Measurements from ENCODE around the gene SNX4. TPM values are rescaled to one million over a fixed set of nuclear protein-coding genes. Genes with fewer than 3 reads are reported as not detected.

SNX4 gene
- polyA plus RNA-seq, 1 donor from 2014 or later: 180 TPM

GRCh38 chr3:125470671-125471070, 49.3 kb downstream of the SNX4 start:
- no peak overlapping the region for H3K27ac ChIP-seq (ENCODE audit: low read length)
- no peak overlapping the region for H2AFZ ChIP-seq (ENCODE audit: low read depth, low read length)
- no peaks in the 10 kb centered on the region for H3K9me2 ChIP-seq (ENCODE audit: insufficient read depth, low read length)
- H3K9me3 ChIP-seq (ENCODE audit: low read length): no peaks in the 10 kb centered on the region
- no peaks in the 10 kb centered on the region for H3K27me3 ChIP-seq (ENCODE audit: insufficient read depth, low read depth, low read length)
- TF ChIP-seq SMC3 (conservative IDR thresholded peaks at IDR 0.05; ENCODE audit: poor library complexity) (no peak), MXI1 (conservative IDR thresholded peaks at IDR 0.05; ENCODE audit: poor library complexity, severe bottlenecking) (no peak)
- H3K4me3 ChIP-seq (ENCODE audit: low read length): no peak overlapping the region
- no peaks in the 10 kb centered on the region for H3K79me2 ChIP-seq (replicated peaks; ENCODE audit: insufficient read depth, low read length)
- H3K36me3 ChIP-seq (ENCODE audit: insufficient read depth, low read length): peaks cover 16% of the 10 kb centered on the region
- no peaks in the 10 kb centered on the region for H3F3A ChIP-seq (ENCODE audit: insufficient read depth, low read length, poor library complexity, severe bottlenecking)
- no peaks in the 10 kb centered on the region for H4K20me1 ChIP-seq (ENCODE audit: insufficient read depth)
- no peak overlapping the region for H3K9ac ChIP-seq (ENCODE audit: low read length)
- H3K4me2 ChIP-seq (ENCODE audit: low read length): no peak overlapping the region

DNA sequence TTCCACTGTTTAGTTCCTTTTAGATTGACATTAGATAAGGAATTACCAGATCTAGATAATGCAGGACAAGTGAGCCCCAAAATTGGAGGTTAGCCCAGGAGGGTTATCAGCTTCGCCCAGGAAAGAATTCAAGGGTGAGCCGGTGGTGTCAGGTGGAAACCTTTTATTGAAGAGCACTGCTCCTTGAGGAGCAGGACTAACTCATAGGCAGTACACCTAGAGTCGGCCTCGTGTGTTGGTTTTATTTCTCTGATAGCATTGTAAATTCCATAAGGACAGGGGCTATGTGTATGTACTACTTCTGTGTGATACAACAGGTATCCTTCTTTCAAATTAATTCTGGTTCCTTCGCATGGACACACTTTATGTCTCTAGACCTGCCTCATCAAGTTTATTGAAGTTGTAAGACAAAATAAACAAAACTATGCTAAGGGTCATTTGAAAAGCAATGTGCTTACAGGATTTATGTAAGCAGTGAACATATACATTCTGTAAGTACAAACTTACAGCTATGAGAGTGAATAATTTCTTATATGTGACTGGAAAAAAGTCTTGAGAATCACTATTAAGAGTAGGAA, 57.2 kb downstream of the SNX4 start:
- Histone ChIP-seq H3K36me3 (ENCODE audit: insufficient read depth, low read length) (peaks cover 11% of the 10 kb centered on the region), H3K9ac (ENCODE audit: low read length) (no peak overlapping the region), H4K20me1 (ENCODE audit: insufficient read depth) (no peaks in the 10 kb centered on the region), H2AFZ (ENCODE audit: low read depth, low read length) (no peak overlapping the region), H3K79me2 (replicated peaks; ENCODE audit: insufficient read depth, low read length) (no peaks in the 10 kb centered on the region), H3K27me3 (ENCODE audit: insufficient read depth, low read depth, low read length) (no peaks in the 10 kb centered on the region), H3K9me3 (ENCODE audit: low read length) (no peaks in the 10 kb centered on the region), H3K27ac (ENCODE audit: low read length) (no peak overlapping the region), H3K9me2 (ENCODE audit: insufficient read depth, low read length) (no peaks in the 10 kb centered on the region), H3K4me2 (ENCODE audit: low read length) (no peak overlapping the region), H3K4me3 (ENCODE audit: low read length) (no peak overlapping the region), H3F3A (ENCODE audit: insufficient read depth, low read length, poor library complexity, severe bottlenecking) (no peaks in the 10 kb centered on the region)
- TF ChIP-seq EZH2 (IDR thresholded peaks at IDR 0.05; ENCODE audit: borderline replicate concordance, insufficient read depth, low read length, poor library complexity, severe bottlenecking): no peak

- Histone ChIP-seq H3K27ac (ENCODE audit: low read length) (no peak overlapping the region), H3K9me3 (ENCODE audit: low read length) (no peaks in the 10 kb centered on the region), H2AFZ (ENCODE audit: low read depth, low read length) (no peak overlapping the region), H3K4me2 (ENCODE audit: low read length) (no peak overlapping the region), H4K20me1 (ENCODE audit: insufficient read depth) (no peaks in the 10 kb centered on the region), H3K79me2 (replicated peaks; ENCODE audit: insufficient read depth, low read length) (no peaks in the 10 kb centered on the region), H3K4me3 (ENCODE audit: low read length) (no peak overlapping the region), H3K9me2 (ENCODE audit: insufficient read depth, low read length) (no peaks in the 10 kb centered on the region), H3K36me3 (ENCODE audit: insufficient read depth, low read length) (peaks cover 6% of the 10 kb centered on the region), H3K27me3 (ENCODE audit: insufficient read depth, low read depth, low read length) (no peaks in the 10 kb centered on the region), H3K9ac (ENCODE audit: low read length) (no peak overlapping the region), H3F3A (ENCODE audit: insufficient read depth, low read length, poor library complexity, severe bottlenecking) (no peaks in the 10 kb centered on the region)
- TF ChIP-seq EP300 (conservative IDR thresholded peaks at IDR 0.05; ENCODE audit: poor library complexity, severe bottlenecking) (no peak), EZH2 (IDR thresholded peaks at IDR 0.05; ENCODE audit: borderline replicate concordance, insufficient read depth, low read length, poor library complexity, severe bottlenecking) (no peak), MXI1 (conservative IDR thresholded peaks at IDR 0.05; ENCODE audit: poor library complexity, severe bottlenecking) (no peak), RAD21 (conservative IDR thresholded peaks at IDR 0.05) (no peak), CTCF (IDR thresholded peaks at IDR 0.05; ENCODE audit: poor library complexity, severe bottlenecking) (no peak), TAF1 (IDR thresholded peaks at IDR 0.05; ENCODE audit: low read depth) (no peak)
Measured at GRCh38 chr3:125461896-125462295, 58.1 kb downstream of the SNX4 start.

GRCh38 chr3:125460233-125460632, 59.8 kb downstream of the SNX4 start:
- no peaks in the 10 kb centered on the region for H3K27me3 ChIP-seq (ENCODE audit: insufficient read depth, low read depth, low read length)
- H3F3A ChIP-seq (ENCODE audit: insufficient read depth, low read length, poor library complexity, severe bottlenecking): no peaks in the 10 kb centered on the region
- H3K9me3 ChIP-seq (ENCODE audit: low read length): no peaks in the 10 kb centered on the region
- H3K4me3 ChIP-seq (ENCODE audit: low read length): no peak overlapping the region
- peaks cover 6% of the 10 kb centered on the region for H3K36me3 ChIP-seq (ENCODE audit: insufficient read depth, low read length)
- no peaks in the 10 kb centered on the region for H3K9me2 ChIP-seq (ENCODE audit: insufficient read depth, low read length)
- TF ChIP-seq EP300 (conservative IDR thresholded peaks at IDR 0.05; ENCODE audit: poor library complexity, severe bottlenecking) (no peak), TAF1 (IDR thresholded peaks at IDR 0.05; ENCODE audit: low read depth) (no peak), SMC3 (conservative IDR thresholded peaks at IDR 0.05; ENCODE audit: poor library complexity) (no peak), RAD21 (conservative IDR thresholded peaks at IDR 0.05) (no peak), MXI1 (conservative IDR thresholded peaks at IDR 0.05; ENCODE audit: poor library complexity, severe bottlenecking) (no peak), EZH2 (IDR thresholded peaks at IDR 0.05; ENCODE audit: borderline replicate concordance, insufficient read depth, low read length, poor library complexity, severe bottlenecking) (no peak)
- TF ChIP-seq, protein P1, sequence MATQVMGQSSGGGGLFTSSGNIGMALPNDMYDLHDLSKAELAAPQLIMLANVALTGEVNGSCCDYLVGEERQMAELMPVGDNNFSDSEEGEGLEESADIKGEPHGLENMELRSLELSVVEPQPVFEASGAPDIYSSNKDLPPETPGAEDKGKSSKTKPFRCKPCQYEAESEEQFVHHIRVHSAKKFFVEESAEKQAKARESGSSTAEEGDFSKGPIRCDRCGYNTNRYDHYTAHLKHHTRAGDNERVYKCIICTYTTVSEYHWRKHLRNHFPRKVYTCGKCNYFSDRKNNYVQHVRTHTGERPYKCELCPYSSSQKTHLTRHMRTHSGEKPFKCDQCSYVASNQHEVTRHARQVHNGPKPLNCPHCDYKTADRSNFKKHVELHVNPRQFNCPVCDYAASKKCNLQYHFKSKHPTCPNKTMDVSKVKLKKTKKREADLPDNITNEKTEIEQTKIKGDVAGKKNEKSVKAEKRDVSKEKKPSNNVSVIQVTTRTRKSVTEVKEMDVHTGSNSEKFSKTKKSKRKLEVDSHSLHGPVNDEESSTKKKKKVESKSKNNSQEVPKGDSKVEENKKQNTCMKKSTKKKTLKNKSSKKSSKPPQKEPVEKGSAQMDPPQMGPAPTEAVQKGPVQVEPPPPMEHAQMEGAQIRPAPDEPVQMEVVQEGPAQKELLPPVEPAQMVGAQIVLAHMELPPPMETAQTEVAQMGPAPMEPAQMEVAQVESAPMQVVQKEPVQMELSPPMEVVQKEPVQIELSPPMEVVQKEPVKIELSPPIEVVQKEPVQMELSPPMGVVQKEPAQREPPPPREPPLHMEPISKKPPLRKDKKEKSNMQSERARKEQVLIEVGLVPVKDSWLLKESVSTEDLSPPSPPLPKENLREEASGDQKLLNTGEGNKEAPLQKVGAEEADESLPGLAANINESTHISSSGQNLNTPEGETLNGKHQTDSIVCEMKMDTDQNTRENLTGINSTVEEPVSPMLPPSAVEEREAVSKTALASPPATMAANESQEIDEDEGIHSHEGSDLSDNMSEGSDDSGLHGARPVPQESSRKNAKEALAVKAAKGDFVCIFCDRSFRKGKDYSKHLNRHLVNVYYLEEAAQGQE (IDR thresholded peaks at IDR 0.05; ENCODE audit: borderline replicate concordance): no peak
- H3K9ac ChIP-seq (ENCODE audit: low read length): no peak overlapping the region
- no peak overlapping the region for H3K27ac ChIP-seq (ENCODE audit: low read length)
- H3K4me2 ChIP-seq (ENCODE audit: low read length): no peak overlapping the region
- no peaks in the 10 kb centered on the region for H4K20me1 ChIP-seq (ENCODE audit: insufficient read depth)
- H2AFZ ChIP-seq (ENCODE audit: low read depth, low read length): no peak overlapping the region
- H3K79me2 ChIP-seq (replicated peaks; ENCODE audit: insufficient read depth, low read length): no peaks in the 10 kb centered on the region
